ENCODE results near the gene ZFP91.

The ZFP91 gene

GRCh38 chr11:58578635-58579191 lies at the start of gene ZFP91:
Gene ZFP91, plus strand, starts transcription at chr11:58579063. Its CDS starts 219 bp downstream, at chr11:58579282.
- in situ Hi-C loops (cut with MboI; ENCODE audit: low sequenced_read_pairs): no loop called here

- in situ Hi-C loops (cut with MboI; ENCODE audit: low sequenced_read_pairs): no loop called here
These were observed 48.6 kb upstream of the ZFP91 start for GRCh38 chr11:58530236-58530635.

- in situ Hi-C loops (cut with MboI; ENCODE audit: low sequenced_read_pairs): no loop called here
These were observed 47.0 kb upstream of the ZFP91 start for GRCh38 chr11:58531865-58532341.

GRCh38 chr11:58546841-58547240 lies 32.0 kb upstream of the ZFP91 start:
- in situ Hi-C loops (cut with MboI; ENCODE audit: low sequenced_read_pairs): no loop called here

- in situ Hi-C loops (cut with MboI; ENCODE audit: low sequenced_read_pairs): loop anchor here (25.0 kb wide), 1 partner anchor 887 kb away; the partner anchor contains the start of genes CLP1 and ZDHHC5
These were observed 29.2 kb upstream of the ZFP91 start for GRCh38 chr11:58549644-58550043.

GRCh38 chr11:58560842-58561241 lies 18.0 kb upstream of the ZFP91 start:
- in situ Hi-C loops (cut with MboI; ENCODE audit: low sequenced_read_pairs): loop anchor here (25.0 kb wide), 1 partner anchor 899 kb away; the partner anchor contains the start of genes CLP1 and ZDHHC5

GRCh38 chr11:58561394-58562098 lies 17.3 kb upstream of the ZFP91 start:
- in situ Hi-C loops (cut with MboI; ENCODE audit: low sequenced_read_pairs): loop anchor here (25.0 kb wide), 1 partner anchor 899 kb away; the partner anchor contains the start of genes CLP1 and ZDHHC5

- in situ Hi-C loops (cut with MboI; ENCODE audit: low sequenced_read_pairs): loop anchor here (25.0 kb wide), 1 partner anchor 900 kb away; the partner anchor contains the start of genes CLP1 and ZDHHC5
These were observed 16.5 kb upstream of the ZFP91 start for GRCh38 chr11:58562375-58562800.

GRCh38 chr11:58564231-58564630 lies 14.6 kb upstream of the ZFP91 start:
- in situ Hi-C loops (cut with MboI; ENCODE audit: low sequenced_read_pairs): loop anchor here (25.0 kb wide), 1 partner anchor 902 kb away; the partner anchor contains the start of genes CLP1 and ZDHHC5

- in situ Hi-C loops (cut with MboI; ENCODE audit: low sequenced_read_pairs): loop anchor here (25.0 kb wide), 1 partner anchor 906 kb away; the partner anchor contains the start of genes CLP1 and ZDHHC5
These were observed 10.9 kb upstream of the ZFP91 start for GRCh38 chr11:58567889-58568512.

GRCh38 chr11:58572906-58573305 lies 6.0 kb upstream of the ZFP91 start:
- in situ Hi-C loops (cut with MboI; ENCODE audit: low sequenced_read_pairs): loop anchor here (25.0 kb wide), 1 partner anchor 911 kb away; the partner anchor contains the start of genes CLP1 and ZDHHC5

GRCh38 chr11:58573451-58574104 lies 5.3 kb upstream of the ZFP91 start:
- in situ Hi-C loops (cut with MboI; ENCODE audit: low sequenced_read_pairs): loop anchor here (25.0 kb wide), 1 partner anchor 911 kb away; the partner anchor contains the start of genes CLP1 and ZDHHC5

GRCh38 chr11:58574881-58575280 lies 4.0 kb upstream of the ZFP91 start:
- in situ Hi-C loops (cut with MboI; ENCODE audit: low sequenced_read_pairs): loop anchor here (25.0 kb wide), 1 partner anchor 913 kb away; the partner anchor contains the start of genes CLP1 and ZDHHC5

GRCh38 chr11:58575377-58576020 lies 3.4 kb upstream of the ZFP91 start, which contains the start of gene LPXN:
Gene LPXN, minus strand, starts transcription at chr11:58575856. Its CDS starts 84 bp downstream, at chr11:58575772.
- in situ Hi-C loops (cut with MboI; ENCODE audit: low sequenced_read_pairs): no loop called here

- in situ Hi-C loops (cut with MboI; ENCODE audit: low sequenced_read_pairs): no loop called here
These were observed 1.9 kb upstream of the ZFP91 start for GRCh38 chr11:58576887-58577471.

GRCh38 chr11:58577555-58578135 lies 1.2 kb upstream of the ZFP91 start:
- in situ Hi-C loops (cut with MboI; ENCODE audit: low sequenced_read_pairs): no loop called here

- in situ Hi-C loops (cut with MboI; ENCODE audit: low sequenced_read_pairs): no loop called here
These were observed 678 bp upstream of the ZFP91 start for GRCh38 chr11:58578136-58578634.

GRCh38 chr11:58579192-58580129 lies 598 bp downstream of the ZFP91 start:
- in situ Hi-C loops (cut with MboI; ENCODE audit: low sequenced_read_pairs): no loop called here
